ENCODE data around the gene PGM2.

Gene PGM2

GRCh38 chr4:37862961-37863360 lies 36.5 kb downstream of the PGM2 start:
- Histone ChIP-seq H3K36me3 (ENCODE audit: insufficient read depth, low read length) (peaks cover 73% of the 10 kb centered on the region), H3K4me3 (ENCODE audit: low read depth, low read length, poor library complexity, severe bottlenecking) (no peak overlapping the region)
- no peak for TF ChIP-seq EZH2 (IDR thresholded peaks at IDR 0.05; ENCODE audit: borderline replicate concordance, low read length)
- no peak for TF ChIP-seq CTCF (IDR thresholded peaks at IDR 0.05; ENCODE audit: low read length)

GRCh38 chr4:37864786-37865185 lies 38.3 kb downstream of the PGM2 start:
- no peak overlapping the region for H3K4me2 ChIP-seq (ENCODE audit: low read length)
- no peaks in the 10 kb centered on the region for H3K9me2 ChIP-seq (ENCODE audit: low read depth, low read length)
- no peak overlapping the region for H3K27ac ChIP-seq (ENCODE audit: low read depth, low read length, poor library complexity, severe bottlenecking)

More at GRCh38 chr4:37862961-37863360, 36.5 kb downstream of the PGM2 start:
- Histone ChIP-seq H4K20me1 (ENCODE audit: insufficient read depth, low read length) (no peaks in the 10 kb centered on the region), H3K9me3 (ENCODE audit: low read length) (no peaks in the 10 kb centered on the region), H3K9me2 (ENCODE audit: low read depth, low read length) (no peaks in the 10 kb centered on the region), H3K4me1 (ENCODE audit: insufficient read depth, low read length, severe bottlenecking) (no peaks in the 10 kb centered on the region), H3K9ac (ENCODE audit: low read length) (no peak overlapping the region), H3F3A (ENCODE audit: insufficient read depth, low read length) (no peaks in the 10 kb centered on the region), H3K4me2 (ENCODE audit: low read length) (no peak overlapping the region), H3K79me2 (ENCODE audit: insufficient read depth, low read length) (no peaks in the 10 kb centered on the region), H2AFZ (ENCODE audit: low read length) (no peak overlapping the region), H3K27ac (ENCODE audit: low read depth, low read length, poor library complexity, severe bottlenecking) (no peak overlapping the region), H3K27me3 (ENCODE audit: insufficient read depth, low read length) (no peaks in the 10 kb centered on the region)

GRCh38 chr4:37865450-37865849 lies 39.0 kb downstream of the PGM2 start:
- peaks cover 56% of the 10 kb centered on the region for H3K36me3 ChIP-seq (ENCODE audit: insufficient read depth, low read length)
- TF ChIP-seq EZH2 (IDR thresholded peaks at IDR 0.05; ENCODE audit: borderline replicate concordance, low read length): no peak
- TF ChIP-seq CTCF (IDR thresholded peaks at IDR 0.05; ENCODE audit: low read length): no peak
- no peaks in the 10 kb centered on the region for H4K20me1 ChIP-seq (ENCODE audit: insufficient read depth, low read length)
- no peak overlapping the region for H3K4me2 ChIP-seq (ENCODE audit: low read length)
- no peaks in the 10 kb centered on the region for H3K9me3 ChIP-seq (ENCODE audit: low read length)
- no peak overlapping the region for H2AFZ ChIP-seq (ENCODE audit: low read length)
- H3K4me3 ChIP-seq (ENCODE audit: low read depth, low read length, poor library complexity, severe bottlenecking): no peak overlapping the region
- H3K9ac ChIP-seq (ENCODE audit: low read length): no peak overlapping the region
- no peaks in the 10 kb centered on the region for H3K27me3 ChIP-seq (ENCODE audit: insufficient read depth, low read length)
- no peaks in the 10 kb centered on the region for H3K79me2 ChIP-seq (ENCODE audit: insufficient read depth, low read length)
- no peaks in the 10 kb centered on the region for H3K9me2 ChIP-seq (ENCODE audit: low read depth, low read length)
- H3F3A ChIP-seq (ENCODE audit: insufficient read depth, low read length): no peaks in the 10 kb centered on the region
- no peak overlapping the region for H3K27ac ChIP-seq (ENCODE audit: low read depth, low read length, poor library complexity, severe bottlenecking)
- H3K4me1 ChIP-seq (ENCODE audit: insufficient read depth, low read length, severe bottlenecking): no peaks in the 10 kb centered on the region

More at GRCh38 chr4:37864786-37865185, 38.3 kb downstream of the PGM2 start:
- Histone ChIP-seq H3K36me3 (ENCODE audit: insufficient read depth, low read length) (peaks cover 62% of the 10 kb centered on the region), H3F3A (ENCODE audit: insufficient read depth, low read length) (no peaks in the 10 kb centered on the region), H2AFZ (ENCODE audit: low read length) (no peak overlapping the region), H3K79me2 (ENCODE audit: insufficient read depth, low read length) (no peaks in the 10 kb centered on the region), H3K27me3 (ENCODE audit: insufficient read depth, low read length) (no peaks in the 10 kb centered on the region), H3K4me1 (ENCODE audit: insufficient read depth, low read length, severe bottlenecking) (no peaks in the 10 kb centered on the region), H3K4me3 (ENCODE audit: low read depth, low read length, poor library complexity, severe bottlenecking) (no peak overlapping the region), H3K9me3 (ENCODE audit: low read length) (no peaks in the 10 kb centered on the region), H3K9ac (ENCODE audit: low read length) (no peak overlapping the region), H4K20me1 (ENCODE audit: insufficient read depth, low read length) (no peaks in the 10 kb centered on the region)
- TF ChIP-seq EZH2 (IDR thresholded peaks at IDR 0.05; ENCODE audit: borderline replicate concordance, low read length) (no peak), CTCF (IDR thresholded peaks at IDR 0.05; ENCODE audit: low read length) (no peak)

Measured in OCI-LY1 (cell line).